ENCODE results near the gene FOXP2.
"Not testable (repeated sequence)": the region's sequence is repeated elsewhere in the genome, so short reads cannot be mapped to it uniquely, and the experiment has no call there.

The FOXP2 gene

GRCh38 chr7:114504586-114504985, 90.0 kb downstream of the FOXP2 start:
- DNase-seq, result no peak
- no peaks in the 10 kb centered on the region for H3K9me3 ChIP-seq
- TF ChIP-seq, protein P1, sequence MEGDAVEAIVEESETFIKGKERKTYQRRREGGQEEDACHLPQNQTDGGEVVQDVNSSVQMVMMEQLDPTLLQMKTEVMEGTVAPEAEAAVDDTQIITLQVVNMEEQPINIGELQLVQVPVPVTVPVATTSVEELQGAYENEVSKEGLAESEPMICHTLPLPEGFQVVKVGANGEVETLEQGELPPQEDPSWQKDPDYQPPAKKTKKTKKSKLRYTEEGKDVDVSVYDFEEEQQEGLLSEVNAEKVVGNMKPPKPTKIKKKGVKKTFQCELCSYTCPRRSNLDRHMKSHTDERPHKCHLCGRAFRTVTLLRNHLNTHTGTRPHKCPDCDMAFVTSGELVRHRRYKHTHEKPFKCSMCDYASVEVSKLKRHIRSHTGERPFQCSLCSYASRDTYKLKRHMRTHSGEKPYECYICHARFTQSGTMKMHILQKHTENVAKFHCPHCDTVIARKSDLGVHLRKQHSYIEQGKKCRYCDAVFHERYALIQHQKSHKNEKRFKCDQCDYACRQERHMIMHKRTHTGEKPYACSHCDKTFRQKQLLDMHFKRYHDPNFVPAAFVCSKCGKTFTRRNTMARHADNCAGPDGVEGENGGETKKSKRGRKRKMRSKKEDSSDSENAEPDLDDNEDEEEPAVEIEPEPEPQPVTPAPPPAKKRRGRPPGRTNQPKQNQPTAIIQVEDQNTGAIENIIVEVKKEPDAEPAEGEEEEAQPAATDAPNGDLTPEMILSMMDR (IDR thresholded peaks at IDR 0.05; ENCODE audit: low read depth, low read length), result no peak
- H3K4me3 ChIP-seq (ENCODE audit: low read depth, low read length), result no peak overlapping the region
- H3K36me3 ChIP-seq, result no peaks in the 10 kb centered on the region
- H3K27me3 ChIP-seq, result no peaks in the 10 kb centered on the region
- H3K4me1 ChIP-seq, result no peaks in the 10 kb centered on the region

- H3K4me1 ChIP-seq, result no peaks in the 10 kb centered on the region
- no peak overlapping the region for H3K4me3 ChIP-seq (ENCODE audit: low read depth, low read length)
- H3K27me3 ChIP-seq, result no peaks in the 10 kb centered on the region
- no peaks in the 10 kb centered on the region for H3K9me3 ChIP-seq
- no peaks in the 10 kb centered on the region for H3K36me3 ChIP-seq
- TF ChIP-seq, protein P1 (IDR thresholded peaks at IDR 0.05; ENCODE audit: low read depth, low read length), result no peak
- no peak for DNase-seq
These were observed 92.8 kb downstream of the FOXP2 start for GRCh38 chr7:114507381-114507780.

- H3K4me1 ChIP-seq, result no peaks in the 10 kb centered on the region
- no peak for DNase-seq
These were observed 93.5 kb downstream of the FOXP2 start for GRCh38 chr7:114508086-114508485.

DNA sequence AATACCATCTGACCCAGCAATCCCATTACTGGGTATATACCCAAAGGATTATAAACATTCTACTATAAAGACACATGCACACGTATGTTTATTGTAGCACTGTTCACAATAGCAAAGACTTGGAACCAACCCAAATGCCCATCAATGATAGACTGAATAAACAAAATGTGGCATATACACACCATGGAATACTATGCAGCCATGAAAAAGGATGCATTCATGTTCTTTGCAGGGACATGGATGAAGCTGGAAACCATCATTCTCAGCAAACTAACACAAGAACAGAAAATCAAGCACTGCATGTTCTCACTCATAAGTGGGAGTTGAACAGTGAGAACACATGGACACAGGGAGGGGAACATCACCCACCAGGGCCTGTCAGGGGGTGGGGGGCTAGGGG, 96.2 kb downstream of the FOXP2 start:
- not testable (repeated sequence) for H3K27me3 ChIP-seq; DNase-seq; H3K4me1 ChIP-seq; H3K36me3 ChIP-seq; H3K4me3 ChIP-seq (ENCODE audit: low read depth, low read length); H3K9me3 ChIP-seq

More at GRCh38 chr7:114508086-114508485, 93.5 kb downstream of the FOXP2 start:
- no peak overlapping the region for H3K4me3 ChIP-seq (ENCODE audit: low read depth, low read length)
- no peaks in the 10 kb centered on the region for H3K9me3 ChIP-seq
- no peaks in the 10 kb centered on the region for H3K36me3 ChIP-seq
- H3K27me3 ChIP-seq, result no peaks in the 10 kb centered on the region
- TF ChIP-seq, protein P1 (IDR thresholded peaks at IDR 0.05; ENCODE audit: low read depth, low read length), result no peak

GRCh38 chr7:114519240-114519639, 104.6 kb downstream of the FOXP2 start:
- no peak overlapping the region for H3K4me3 ChIP-seq (ENCODE audit: low read depth, low read length)
- H3K27me3 ChIP-seq, result no peaks in the 10 kb centered on the region
- TF ChIP-seq, protein P1 (IDR thresholded peaks at IDR 0.05; ENCODE audit: low read depth, low read length), result no peak
- H3K36me3 ChIP-seq, result no peaks in the 10 kb centered on the region
- no peaks in the 10 kb centered on the region for H3K4me1 ChIP-seq
- DNase-seq, result no peak
- H3K9me3 ChIP-seq, result no peaks in the 10 kb centered on the region

- no peak overlapping the region for H3K4me3 ChIP-seq (ENCODE audit: low read depth, low read length)
- no peak for DNase-seq
- H3K27me3 ChIP-seq, result no peaks in the 10 kb centered on the region
- TF ChIP-seq, protein P1 (IDR thresholded peaks at IDR 0.05; ENCODE audit: low read depth, low read length), result no peak
- H3K36me3 ChIP-seq, result no peaks in the 10 kb centered on the region
- H3K9me3 ChIP-seq, result no peaks in the 10 kb centered on the region
- H3K4me1 ChIP-seq, result no peaks in the 10 kb centered on the region
These were observed 107.5 kb downstream of the FOXP2 start for GRCh38 chr7:114522081-114522480.

- no peaks in the 10 kb centered on the region; the same call in 1 of the 2 replicates for H3K9me3 ChIP-seq
- no peaks in the 10 kb centered on the region for H3K4me1 ChIP-seq
- no peak overlapping the region for H3K4me3 ChIP-seq (ENCODE audit: low read depth, low read length)
- DNase-seq, result no peak
- TF ChIP-seq, protein P1 (IDR thresholded peaks at IDR 0.05; ENCODE audit: low read depth, low read length), result no peak
- no peaks in the 10 kb centered on the region for H3K27me3 ChIP-seq
- H3K36me3 ChIP-seq, result no peaks in the 10 kb centered on the region
These were observed 113.0 kb downstream of the FOXP2 start for GRCh38 chr7:114527589-114527988.
